ENCODE measurements around the gene C10orf143. TPM values are rescaled to one million over a fixed set of nuclear protein-coding genes. Genes with fewer than 3 reads are reported as not detected.

Gene C10orf143
- total RNA-seq, 2 experiments from 2014 or later: 4.3 to 5.8 TPM

- H3K27me3 ChIP-seq (ENCODE audit: control insufficient read depth in 1 of 2, insufficient read depth in 2 of 2, low read length in 2 of 2): no peaks in the 10 kb centered on the region
- no peak overlapping the region for H3K27ac Mint-ChIP-seq
- H3K4me1 Mint-ChIP-seq (ENCODE audit: low read depth): no peaks in the 10 kb centered on the region
- no peak overlapping the region for H3K4me3 Mint-ChIP-seq
- no peak for ATAC-seq (ENCODE audit: poor library complexity)
- ChIA-PET CTCF (no interaction called here), POLR2A (no interaction called here)
- H3K36me3 ChIP-seq (ENCODE audit: insufficient read depth, low read length): no peaks in the 10 kb centered on the region
- H3K9me3 ChIP-seq (ENCODE audit: control insufficient read depth in 1 of 2, insufficient read depth in 1 of 2, low read length in 2 of 2): no peaks in the 10 kb centered on the region
- H3K36me3 Mint-ChIP-seq (ENCODE audit: low read depth): no peaks in the 10 kb centered on the region
- no peak overlapping the region for H3K4me3 ChIP-seq (ENCODE audit: low read length)
- no peaks in the 10 kb centered on the region for H3K9me3 Mint-ChIP-seq
- TF ChIP-seq, protein P1, sequence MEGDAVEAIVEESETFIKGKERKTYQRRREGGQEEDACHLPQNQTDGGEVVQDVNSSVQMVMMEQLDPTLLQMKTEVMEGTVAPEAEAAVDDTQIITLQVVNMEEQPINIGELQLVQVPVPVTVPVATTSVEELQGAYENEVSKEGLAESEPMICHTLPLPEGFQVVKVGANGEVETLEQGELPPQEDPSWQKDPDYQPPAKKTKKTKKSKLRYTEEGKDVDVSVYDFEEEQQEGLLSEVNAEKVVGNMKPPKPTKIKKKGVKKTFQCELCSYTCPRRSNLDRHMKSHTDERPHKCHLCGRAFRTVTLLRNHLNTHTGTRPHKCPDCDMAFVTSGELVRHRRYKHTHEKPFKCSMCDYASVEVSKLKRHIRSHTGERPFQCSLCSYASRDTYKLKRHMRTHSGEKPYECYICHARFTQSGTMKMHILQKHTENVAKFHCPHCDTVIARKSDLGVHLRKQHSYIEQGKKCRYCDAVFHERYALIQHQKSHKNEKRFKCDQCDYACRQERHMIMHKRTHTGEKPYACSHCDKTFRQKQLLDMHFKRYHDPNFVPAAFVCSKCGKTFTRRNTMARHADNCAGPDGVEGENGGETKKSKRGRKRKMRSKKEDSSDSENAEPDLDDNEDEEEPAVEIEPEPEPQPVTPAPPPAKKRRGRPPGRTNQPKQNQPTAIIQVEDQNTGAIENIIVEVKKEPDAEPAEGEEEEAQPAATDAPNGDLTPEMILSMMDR (IDR thresholded peaks at IDR 0.05): no peak
- H3K27ac ChIP-seq (ENCODE audit: low read depth in 1 of 2, low read length in 2 of 2): no peak overlapping the region
- DNase-seq: no peak
- H3K27me3 Mint-ChIP-seq: no peaks in the 10 kb centered on the region
- no peaks in the 10 kb centered on the region for H3K4me1 ChIP-seq (ENCODE audit: insufficient read depth, low read length)
- intact Hi-C loops (cut with DNase I, micrococcal nuclease): no loop called here
These were observed 89.2 kb downstream of the C10orf143 start for GRCh38 chr10:130021383-130021950.

- no peak overlapping the region for H3K4me3 Mint-ChIP-seq
- Histone ChIP-seq H3K27me3 (ENCODE audit: control insufficient read depth in 1 of 2, insufficient read depth in 2 of 2, low read length in 2 of 2) (no peaks in the 10 kb centered on the region), H3K4me3 (ENCODE audit: low read length) (no peak overlapping the region), H3K4me1 (ENCODE audit: insufficient read depth, low read length) (no peaks in the 10 kb centered on the region), H3K27ac (ENCODE audit: low read depth in 1 of 2, low read length in 2 of 2) (no peak overlapping the region), H3K9me3 (ENCODE audit: control insufficient read depth in 1 of 2, insufficient read depth in 1 of 2, low read length in 2 of 2) (no peaks in the 10 kb centered on the region), H3K36me3 (ENCODE audit: insufficient read depth, low read length) (no peaks in the 10 kb centered on the region)
- no peaks in the 10 kb centered on the region for H3K4me1 Mint-ChIP-seq (ENCODE audit: low read depth)
- no peaks in the 10 kb centered on the region for H3K9me3 Mint-ChIP-seq
- intact Hi-C loops (cut with DNase I, micrococcal nuclease): no loop called here
- H3K27ac Mint-ChIP-seq: no peak overlapping the region
- ChIA-PET POLR2A (no interaction called here), CTCF (no interaction called here)
- H3K36me3 Mint-ChIP-seq (ENCODE audit: low read depth): no peaks in the 10 kb centered on the region
- H3K27me3 Mint-ChIP-seq: no peaks in the 10 kb centered on the region
- no peak for DNase-seq
- TF ChIP-seq, protein P1 (IDR thresholded peaks at IDR 0.05): no peak
- no peak for ATAC-seq (ENCODE audit: poor library complexity)
These were observed 89.8 kb downstream of the C10orf143 start for GRCh38 chr10:130020651-130021382.

GRCh38 chr10:130018730-130019185, 91.9 kb downstream of the C10orf143 start:
- H3K36me3 Mint-ChIP-seq (ENCODE audit: low read depth): no peaks in the 10 kb centered on the region
- no peak for DNase-seq

More at GRCh38 chr10:130018730-130019185, 91.9 kb downstream of the C10orf143 start:
- Histone ChIP-seq H3K36me3 (ENCODE audit: insufficient read depth, low read length) (no peaks in the 10 kb centered on the region), H3K4me1 (ENCODE audit: insufficient read depth, low read length) (no peaks in the 10 kb centered on the region), H3K27ac (ENCODE audit: low read depth in 1 of 2, low read length in 2 of 2) (no peak overlapping the region), H3K27me3 (ENCODE audit: control insufficient read depth in 1 of 2, insufficient read depth in 2 of 2, low read length in 2 of 2) (no peaks in the 10 kb centered on the region), H3K9me3 (ENCODE audit: control insufficient read depth in 1 of 2, insufficient read depth in 1 of 2, low read length in 2 of 2) (peaks cover 0 to 9% of the 10 kb centered on the region in 2 experiments), H3K4me3 (ENCODE audit: low read length) (no peak overlapping the region)
- intact Hi-C loops (cut with DNase I, micrococcal nuclease): no loop called here
- Mint-ChIP-seq H3K4me3 (no peak overlapping the region), H3K9me3 (no peaks in the 10 kb centered on the region), H3K4me1 (ENCODE audit: low read depth) (no peaks in the 10 kb centered on the region), H3K27me3 (no peaks in the 10 kb centered on the region), H3K27ac (no peak overlapping the region)
- no peak for ATAC-seq (ENCODE audit: poor library complexity)
- CTCF ChIA-PET: no interaction called here
- TF ChIP-seq, protein P1 (IDR thresholded peaks at IDR 0.05): no peak
- POLR2A ChIA-PET: no interaction called here
